Retinal pigment epithelial cell (primary cell): Measurements from ENCODE around the gene AJM1.
"Not testable (repeated sequence)": the region's sequence is repeated elsewhere in the genome, so short reads cannot be mapped to it uniquely, and the experiment has no call there.

Source experiments
- DNase-seq: peaks from one replicate; pipeline ENCODE4 v3.0.0-alpha.2; 2010; ENCODE audit warnings: low read depth
- H3K4me3 ChIP-seq: 2 replicates; pipeline ENCODE4 v1.5.1; 2011; ENCODE audit warnings: mild to moderate bottlenecking, low read length, control low read depth, moderate library complexity
- CTCF ChIP-seq: conservative IDR thresholded peaks from 2 replicates; pipeline ENCODE4 v1.5.1; 2011; ENCODE audit warnings: low read depth, low read length, control low read depth, inconsistent platforms

The AJM1 gene

GRCh38 chr9:136835932-136836904 is 6.1 kb upstream of the AJM1 start:
- TF ChIP-seq CTCF = no peak
- no peak for DNase-seq
- H3K4me3 ChIP-seq = no peak overlapping the region

DNA sequence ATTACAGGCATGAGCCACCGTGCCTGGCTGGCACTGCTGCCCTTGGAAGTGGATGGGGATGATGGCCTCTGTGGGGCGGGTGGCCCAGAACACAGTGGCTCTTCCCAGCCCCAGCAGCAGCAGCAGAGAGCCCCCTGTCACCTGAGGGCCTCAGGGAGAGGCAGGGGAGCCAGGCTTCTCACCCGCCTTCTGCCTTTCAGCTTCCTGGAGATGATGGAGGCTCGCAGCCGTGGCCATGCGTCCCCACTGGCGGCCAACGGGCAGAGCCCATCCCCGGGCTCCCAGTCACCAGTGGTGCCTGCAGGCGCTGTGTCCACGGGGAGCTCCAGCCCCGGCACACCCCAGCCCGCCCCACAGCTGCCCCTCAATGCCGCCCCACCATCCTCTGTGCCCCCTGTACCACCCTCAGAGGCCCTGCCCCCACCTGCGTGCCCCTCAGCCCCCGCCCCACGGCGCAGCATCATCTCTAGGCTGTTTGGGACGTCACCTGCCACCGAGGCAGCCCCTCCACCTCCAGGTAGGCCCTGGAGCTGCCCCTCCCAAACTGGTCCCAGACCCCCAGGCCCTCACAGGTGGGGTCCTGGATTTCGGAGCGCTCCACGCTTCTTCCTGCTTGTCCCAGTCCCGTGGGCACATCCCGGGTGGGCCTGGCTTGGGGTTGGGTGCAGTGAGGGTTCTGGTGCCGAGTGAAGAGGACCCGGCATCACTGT is 5.0 kb upstream of the AJM1 start:
- no peak overlapping the region for H3K4me3 ChIP-seq
- no peak for TF ChIP-seq CTCF
- no peak for DNase-seq

DNA sequence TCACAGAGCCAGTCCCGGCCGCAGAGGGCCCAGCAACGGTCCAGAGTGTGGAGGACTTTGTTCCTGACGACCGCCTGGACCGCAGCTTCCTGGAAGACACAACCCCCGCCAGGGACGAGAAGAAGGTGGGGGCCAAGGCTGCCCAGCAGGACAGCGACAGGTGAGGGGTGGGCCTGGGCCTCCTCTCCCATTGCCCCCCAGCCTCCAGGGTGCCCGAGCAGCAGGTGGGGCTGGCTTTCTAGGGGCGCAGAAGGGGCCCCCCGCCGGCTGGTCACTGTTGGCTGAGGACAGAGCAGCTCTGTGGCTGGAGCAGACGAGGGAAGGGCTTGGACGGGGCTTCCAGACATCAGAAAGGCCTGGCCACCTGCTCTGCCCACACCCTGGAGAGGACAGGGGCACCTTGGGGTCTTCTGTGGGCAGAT is 4.4 kb upstream of the AJM1 start:
- DNase-seq, H3K4me3 ChIP-seq: not testable (repeated sequence)

DNA sequence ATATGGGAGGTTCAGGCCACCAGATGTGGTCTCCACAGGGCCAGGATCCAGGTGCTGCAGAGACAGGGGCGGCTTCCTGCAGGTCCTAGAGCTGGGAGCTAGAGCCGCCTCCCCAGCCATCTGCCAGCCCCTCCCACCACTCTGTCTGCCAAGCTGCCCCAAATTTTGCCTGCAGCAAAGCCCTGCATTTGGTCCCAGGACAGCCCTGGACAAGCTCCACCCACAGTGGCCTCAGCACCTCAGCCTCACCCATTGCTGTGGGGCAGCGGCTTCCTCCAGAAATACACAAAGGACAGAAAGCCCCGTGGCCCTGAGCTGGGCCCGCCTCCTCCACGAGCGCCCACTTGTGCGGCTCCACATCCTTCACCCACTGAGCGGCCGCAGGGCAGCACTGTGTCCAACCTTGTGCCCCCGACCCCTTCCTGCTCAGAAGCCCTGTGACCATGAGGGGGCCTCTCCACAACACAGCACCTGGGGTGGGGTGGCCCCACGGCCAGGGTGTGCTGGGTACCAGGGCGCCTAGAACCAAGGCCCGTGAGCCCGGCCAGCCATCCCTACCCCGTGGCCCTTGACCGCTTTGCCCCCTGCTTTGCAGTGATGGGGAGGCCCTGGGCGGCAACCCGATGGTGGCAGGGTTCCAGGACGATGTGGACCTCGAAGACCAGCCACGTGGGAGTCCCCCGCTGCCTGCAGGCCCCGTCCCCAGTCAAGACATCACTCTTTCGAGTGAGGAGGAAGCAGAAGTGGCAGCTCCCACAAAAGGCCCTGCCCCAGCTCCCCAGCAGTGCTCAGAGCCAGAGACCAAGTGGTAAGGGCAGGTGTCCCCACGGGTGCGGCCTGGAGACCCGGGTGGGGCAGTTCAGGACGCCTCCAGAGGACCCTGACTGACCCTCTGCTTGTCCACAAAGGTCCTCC is 3.7 kb upstream of the AJM1 start:
- DNase-seq = no peak
- H3K4me3 ChIP-seq = no peak overlapping the region
- no peak for TF ChIP-seq CTCF

DNA sequence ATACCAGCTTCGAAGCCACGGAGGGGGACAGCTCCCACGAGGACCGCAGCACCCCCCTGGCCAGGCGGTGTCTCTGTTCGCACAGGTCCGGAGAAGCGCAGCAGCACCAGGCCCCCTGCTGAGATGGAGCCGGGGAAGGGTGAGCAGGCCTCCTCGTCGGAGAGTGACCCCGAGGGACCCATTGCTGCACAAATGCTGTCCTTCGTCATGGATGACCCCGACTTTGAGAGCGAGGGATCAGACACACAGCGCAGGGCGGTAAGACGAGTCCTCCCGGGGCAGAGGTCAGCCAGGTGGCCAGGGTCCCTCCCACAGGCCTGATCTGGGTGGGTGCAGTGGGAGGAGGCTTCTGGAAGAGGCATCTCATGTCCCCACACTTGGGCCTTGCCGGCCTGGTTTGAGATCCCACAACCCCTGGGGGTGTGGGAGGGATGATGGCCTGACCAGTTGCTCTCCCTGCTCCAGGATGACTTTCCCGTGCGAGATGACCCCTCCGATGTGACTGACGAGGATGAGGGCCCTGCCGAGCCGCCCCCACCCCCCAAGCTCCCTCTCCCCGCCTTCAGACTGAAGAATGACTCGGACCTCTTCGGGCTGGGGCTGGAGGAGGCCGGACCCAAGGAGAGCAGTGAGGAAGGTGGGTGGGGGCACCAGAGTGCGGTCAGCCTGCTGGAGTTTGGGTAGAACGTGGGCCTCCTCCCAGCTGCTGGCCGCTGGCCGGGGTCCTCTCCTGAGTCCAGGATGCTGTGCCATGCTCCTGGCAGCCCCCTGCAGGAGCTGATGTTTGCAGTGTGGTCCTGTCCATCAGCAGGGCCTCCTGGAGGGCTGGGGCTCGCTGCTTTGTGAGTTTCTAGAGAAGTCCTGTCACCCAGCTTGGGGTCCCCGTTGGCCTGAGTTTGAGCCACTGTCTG is 2.8 kb upstream of the AJM1 start:
- DNase-seq = no peak
- TF ChIP-seq CTCF = no peak
- no peak overlapping the region for H3K4me3 ChIP-seq

DNA sequence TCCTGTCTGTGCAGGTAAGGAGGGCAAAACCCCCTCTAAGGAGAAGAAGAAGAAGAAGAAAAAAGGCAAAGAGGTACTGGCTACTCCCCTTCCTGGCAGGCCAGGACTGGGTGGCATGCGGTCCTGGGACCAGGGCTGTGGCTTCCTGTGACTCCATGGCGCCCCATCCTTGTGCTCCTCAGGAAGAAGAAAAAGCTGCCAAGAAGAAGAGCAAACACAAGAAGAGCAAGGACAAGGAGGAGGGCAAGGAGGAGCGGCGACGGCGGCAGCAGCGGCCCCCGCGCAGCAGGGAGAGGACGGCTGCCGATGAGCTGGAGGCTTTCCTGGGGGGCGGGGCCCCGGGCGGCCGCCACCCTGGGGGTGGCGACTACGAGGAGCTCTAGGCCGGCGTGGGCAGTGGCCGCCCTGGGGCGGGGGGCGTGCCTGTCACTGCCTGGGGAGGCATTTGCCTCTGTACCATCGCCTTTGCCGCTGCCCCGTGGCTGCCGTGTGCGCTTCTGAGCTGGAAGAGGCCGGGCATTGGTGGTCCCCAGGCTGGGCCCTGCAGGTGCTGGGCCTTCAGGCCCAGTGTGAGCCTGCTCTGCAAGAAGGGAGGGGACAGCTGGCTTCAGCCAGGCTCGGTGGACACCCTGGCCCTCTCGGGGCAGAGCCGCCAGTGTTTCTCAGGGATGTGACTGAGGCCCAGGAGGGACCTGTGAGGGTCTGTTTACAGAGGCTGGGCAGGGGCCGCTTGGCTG is 2.0 kb upstream of the AJM1 start:
- H3K4me3 ChIP-seq = no peak overlapping the region
- TF ChIP-seq CTCF = no peak
- DNase-seq = no peak
